ENCODE data around the gene TSPAN4.

Gene TSPAN4

DNA sequence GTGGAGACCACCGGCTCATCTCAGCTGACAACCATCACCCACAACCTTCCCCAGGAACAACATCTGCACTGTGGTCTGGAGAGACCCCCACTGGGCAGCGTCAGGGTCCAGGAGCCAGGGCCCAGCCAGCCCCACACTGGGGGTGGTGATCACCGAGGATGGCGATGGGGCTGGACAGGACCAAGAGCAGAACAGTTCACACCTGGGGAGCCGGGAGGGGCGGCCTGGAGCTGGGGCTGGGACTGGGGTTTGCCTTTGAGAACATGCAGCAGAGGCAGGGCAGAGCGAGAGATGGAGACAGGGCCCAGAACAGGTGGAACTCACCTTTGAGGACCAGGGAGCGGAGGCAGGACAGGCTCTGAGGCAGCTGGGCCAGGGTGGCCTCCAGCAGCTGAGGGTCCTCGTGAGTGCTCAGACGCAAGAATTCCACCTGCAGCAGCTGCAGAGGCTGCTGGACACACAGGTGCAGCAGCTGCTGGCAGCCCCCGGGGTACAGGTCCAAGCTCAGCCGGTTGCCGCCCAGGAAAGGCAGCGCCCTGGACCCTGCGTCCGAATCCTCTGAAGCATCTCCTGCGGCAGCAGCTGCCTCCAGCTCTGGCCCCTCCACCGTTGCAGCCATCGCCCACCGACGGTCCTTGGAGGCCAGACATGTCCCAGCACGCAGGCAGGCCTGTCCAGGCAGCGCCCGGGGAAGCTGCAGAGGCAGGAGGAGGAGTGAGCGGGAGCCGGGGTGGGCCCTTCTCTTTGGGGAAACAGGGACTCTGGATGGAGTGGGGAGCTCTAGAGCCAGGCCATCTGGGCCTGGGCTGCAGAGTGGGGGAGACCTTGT lies 38.7 kb upstream of the TSPAN4 start:
- FAIRE-seq = no peak
- DNase-seq (ENCODE audit: low spot score) = no peak

DNA sequence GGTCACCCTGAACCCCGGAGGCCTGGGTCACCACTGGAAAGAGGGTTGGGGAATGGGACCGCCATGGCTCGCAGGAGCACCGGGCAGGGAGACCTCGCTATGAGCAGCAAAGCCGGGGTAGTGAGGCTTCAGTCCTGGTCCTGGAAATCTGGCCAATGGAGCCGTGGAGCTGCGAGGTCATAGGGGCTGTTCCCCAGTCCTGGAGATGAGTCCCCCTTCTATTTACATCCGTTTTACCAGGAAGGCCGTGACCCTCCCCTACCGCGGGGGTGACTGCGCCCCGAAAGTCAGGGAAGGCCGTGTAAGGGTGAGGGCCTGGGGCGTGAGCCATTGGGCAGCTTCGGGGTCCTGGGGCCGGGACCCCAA lies 38.1 kb upstream of the TSPAN4 start:
- no peak for FAIRE-seq
- no peak for DNase-seq (ENCODE audit: low spot score)

DNA sequence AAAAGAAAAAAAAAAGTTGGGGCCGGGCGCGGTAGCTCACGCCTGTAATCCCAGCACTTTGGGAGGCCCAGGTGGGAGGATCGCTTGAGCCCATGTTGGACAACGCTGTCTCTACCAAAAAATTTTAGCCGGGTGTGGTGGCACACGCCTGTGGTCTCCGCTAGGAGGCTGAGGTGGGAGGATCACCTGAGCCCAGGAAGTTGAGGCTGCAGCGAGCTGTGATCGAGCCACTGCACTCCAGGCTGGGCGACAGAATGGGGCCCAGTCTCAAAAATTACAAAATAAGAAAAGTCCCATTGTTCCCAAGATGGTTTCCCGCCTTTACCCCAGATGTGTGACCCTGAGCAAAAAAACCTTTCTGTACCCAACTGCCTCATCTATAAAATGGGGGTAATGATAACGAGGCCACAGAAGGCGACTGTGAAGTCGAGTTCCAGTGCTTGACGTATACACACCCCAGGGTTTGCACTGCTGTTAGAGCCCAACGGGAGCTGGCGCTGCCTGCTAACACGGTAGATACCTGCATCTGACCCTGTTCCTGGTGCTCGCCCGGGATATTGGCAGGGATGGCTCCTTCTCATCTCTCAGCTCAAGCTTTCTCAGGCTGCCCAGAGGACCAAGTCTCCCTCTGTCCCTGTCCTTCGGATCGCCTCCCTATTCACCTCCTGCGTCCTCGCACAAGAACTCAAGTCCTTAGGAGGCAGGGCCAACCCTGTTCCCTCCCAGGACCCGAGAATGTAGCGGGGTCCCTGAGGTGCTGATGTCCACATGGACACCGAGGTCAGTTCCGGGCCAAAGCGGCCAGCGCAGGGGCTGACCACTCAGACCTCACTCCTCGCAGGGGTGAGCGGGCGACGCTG lies 34.0 kb upstream of the TSPAN4 start:
- FAIRE-seq = no peak
- peak; percentile 70 for DNase-seq (ENCODE audit: low spot score)

DNA sequence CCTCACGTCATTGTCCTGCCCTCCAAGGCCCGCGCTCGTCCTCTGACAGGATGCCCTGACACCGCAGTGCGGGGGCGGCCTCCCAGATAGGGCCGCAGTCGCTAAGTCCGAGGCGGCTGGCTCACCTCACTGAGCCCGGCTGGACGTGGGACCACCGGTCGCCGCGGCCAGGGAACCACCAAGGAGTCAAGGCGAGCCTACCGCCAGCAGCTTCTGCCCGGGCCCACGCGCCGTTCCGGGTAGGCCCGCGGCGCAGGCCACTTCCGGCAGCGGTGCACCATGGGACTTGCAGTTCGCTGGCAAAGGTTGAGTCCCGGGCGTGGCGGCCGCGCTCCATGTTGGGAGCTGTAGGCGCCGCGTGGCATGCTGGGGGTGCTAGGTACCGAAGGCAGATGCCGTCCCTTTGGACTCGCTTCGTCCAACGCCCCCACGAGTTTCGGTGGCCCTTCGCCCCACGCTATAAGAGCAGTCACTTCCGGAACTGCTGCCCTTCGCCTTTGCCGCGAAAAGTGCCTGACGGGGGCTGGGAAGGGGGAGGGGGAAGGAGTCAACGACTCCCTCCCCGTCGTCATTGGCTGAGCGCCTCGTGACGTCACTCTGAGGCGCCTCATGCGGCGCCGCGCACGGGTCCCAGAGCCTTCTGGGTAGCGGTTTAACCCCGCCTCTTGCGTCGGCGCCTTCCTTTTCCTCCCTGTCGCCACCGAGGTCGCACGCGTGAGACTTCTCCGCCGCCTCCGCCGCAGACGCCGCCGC lies 33.2 kb upstream of the TSPAN4 start, which contains the start of gene RPLP2:
TSS of gene RPLP2 (plus strand) at position 681 of the 753 bp plus-strand sequence. CDS start 268 bp downstream, outside the sequence.
- DNase-seq (ENCODE audit: low spot score) = peak; percentile 86

DNA sequence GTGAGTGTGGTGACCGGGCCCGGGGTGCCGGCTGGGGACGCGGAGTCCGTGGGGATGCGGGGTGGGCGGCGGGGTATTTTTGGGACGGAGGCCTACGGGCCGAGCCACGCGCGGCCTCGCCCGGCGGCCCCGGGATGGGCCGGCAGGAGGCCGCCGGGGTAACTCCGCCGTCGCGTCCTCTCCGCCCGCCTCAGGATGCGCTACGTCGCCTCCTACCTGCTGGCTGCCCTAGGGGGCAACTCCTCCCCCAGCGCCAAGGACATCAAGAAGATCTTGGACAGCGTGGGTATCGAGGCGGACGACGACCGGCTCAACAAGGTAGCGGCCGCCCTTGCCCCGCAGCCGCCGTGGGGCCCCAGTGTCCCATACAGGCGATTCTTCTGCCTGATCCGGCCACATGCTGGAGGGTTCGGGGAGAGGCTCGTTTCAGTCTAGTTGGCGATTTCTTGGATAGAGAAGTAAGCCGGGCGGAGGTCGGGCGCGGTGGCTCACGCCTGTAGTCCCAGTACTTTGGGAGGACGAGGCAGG lies 32.5 kb upstream of the TSPAN4 start:
- FAIRE-seq = no peak
- DNase-seq (ENCODE audit: low spot score) = no peak

More for the DNA sequence above, 33.2 kb upstream of the TSPAN4 start, which contains the start of gene RPLP2:
- FAIRE-seq = no peak

DNA sequence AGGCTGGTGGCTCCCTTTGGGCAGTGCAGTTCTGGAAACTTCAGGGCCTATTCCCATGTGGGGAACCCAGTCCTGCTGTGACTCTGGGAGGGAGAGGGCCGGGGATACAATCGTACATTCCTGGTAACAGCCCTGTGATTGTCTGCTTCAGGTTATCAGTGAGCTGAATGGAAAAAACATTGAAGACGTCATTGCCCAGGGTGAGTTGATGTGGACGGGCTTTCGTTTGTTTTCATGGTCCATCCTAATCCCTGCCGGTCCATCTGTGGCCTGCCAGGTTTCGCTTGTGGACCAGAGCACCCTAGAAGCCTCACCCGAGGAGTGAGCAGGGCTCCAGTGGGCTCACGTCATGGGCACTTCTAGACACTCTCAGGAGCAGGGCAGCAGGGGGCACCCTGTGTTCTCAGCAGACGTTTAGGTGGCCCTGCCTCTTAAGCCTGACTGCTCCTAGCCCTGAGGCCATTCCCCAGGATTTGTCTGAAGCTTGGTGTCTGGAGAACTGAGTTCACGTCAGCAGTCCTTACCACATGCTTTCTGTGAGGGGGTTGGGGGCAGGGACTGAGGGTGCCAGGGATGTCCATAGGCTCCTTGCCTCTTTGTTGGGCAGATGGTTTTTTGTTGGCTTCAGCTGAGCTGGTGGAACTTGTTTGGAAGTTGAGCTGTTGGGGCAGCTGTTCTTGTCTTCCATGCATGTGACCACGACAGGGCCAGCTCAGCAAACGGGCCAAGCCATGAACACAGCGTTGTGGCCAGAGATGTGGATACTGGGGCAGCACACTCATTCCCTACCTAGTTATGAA lies 31.0 kb upstream of the TSPAN4 start:
- DNase-seq (ENCODE audit: low spot score) = no peak
- no peak for FAIRE-seq

DNA sequence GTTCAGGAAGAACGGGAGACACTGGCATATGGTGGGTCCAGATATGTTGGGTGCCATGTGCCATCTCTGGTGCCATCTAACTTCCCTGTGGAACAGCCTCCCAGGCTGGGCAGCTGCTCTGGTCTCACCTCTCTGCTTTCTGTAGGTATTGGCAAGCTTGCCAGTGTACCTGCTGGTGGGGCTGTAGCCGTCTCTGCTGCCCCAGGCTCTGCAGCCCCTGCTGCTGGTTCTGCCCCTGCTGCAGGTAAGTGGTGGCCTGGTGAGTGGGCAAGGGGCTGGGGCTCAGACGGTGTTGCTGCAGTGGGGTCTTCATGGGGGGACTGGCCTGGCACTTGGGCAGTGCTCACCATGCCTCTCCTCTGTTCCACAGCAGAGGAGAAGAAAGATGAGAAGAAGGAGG lies 30.3 kb upstream of the TSPAN4 start:
- no peak for DNase-seq (ENCODE audit: low spot score)
- no peak for FAIRE-seq

DNA sequence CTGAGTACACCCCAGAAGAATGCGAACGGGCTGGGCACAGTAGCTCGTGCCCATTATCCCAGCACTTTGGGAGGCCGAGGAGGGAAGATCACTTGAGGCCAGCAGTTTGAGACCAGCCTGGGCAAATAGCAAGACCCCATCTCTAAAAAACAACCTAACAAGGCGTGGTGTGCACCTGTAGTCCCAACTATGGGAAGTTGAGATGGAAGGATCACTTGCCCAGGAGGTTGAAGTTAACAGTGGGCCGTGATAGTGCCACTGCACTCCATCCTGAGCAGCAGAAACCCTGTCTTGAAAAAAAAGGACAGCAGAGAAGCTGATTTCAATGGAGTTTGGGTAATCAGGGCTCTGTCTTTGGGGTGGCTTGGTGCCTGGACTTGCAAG lies 29.6 kb upstream of the TSPAN4 start:
- FAIRE-seq (no peak), DNase-seq (ENCODE audit: low spot score) (no peak)

DNA sequence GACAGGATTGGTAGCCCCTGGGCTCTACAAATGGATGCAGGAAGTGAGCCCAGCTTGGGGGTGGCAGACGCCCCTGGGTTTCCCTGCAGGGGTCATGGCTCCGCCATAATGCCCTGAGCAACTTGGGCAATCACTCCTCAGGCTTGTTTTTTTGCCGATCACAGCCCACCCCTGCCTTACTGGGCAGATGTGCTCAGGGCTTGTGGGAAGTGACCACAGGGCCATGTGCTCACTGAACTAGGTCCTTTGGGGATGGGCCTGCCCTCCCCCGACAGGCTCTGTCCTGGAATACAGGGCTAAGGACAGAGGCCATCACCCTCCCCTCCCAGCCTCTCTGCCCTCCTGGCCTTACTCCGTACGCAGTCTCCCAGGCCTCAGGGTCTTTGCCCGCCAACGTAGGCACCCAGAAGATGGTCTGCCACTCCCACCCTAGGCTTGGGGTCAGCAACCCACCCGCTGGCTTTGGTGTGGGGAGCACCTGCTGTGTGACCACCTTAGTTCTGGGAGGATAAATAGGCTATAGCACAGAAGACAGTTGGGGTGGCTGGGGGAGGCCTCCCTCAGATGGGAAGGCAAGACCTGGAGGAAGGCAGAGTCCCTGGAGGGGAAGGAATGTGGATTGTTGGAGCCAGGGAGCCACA lies 29.1 kb upstream of the TSPAN4 start:
- FAIRE-seq = no peak
- no peak for DNase-seq (ENCODE audit: low spot score)

DNA sequence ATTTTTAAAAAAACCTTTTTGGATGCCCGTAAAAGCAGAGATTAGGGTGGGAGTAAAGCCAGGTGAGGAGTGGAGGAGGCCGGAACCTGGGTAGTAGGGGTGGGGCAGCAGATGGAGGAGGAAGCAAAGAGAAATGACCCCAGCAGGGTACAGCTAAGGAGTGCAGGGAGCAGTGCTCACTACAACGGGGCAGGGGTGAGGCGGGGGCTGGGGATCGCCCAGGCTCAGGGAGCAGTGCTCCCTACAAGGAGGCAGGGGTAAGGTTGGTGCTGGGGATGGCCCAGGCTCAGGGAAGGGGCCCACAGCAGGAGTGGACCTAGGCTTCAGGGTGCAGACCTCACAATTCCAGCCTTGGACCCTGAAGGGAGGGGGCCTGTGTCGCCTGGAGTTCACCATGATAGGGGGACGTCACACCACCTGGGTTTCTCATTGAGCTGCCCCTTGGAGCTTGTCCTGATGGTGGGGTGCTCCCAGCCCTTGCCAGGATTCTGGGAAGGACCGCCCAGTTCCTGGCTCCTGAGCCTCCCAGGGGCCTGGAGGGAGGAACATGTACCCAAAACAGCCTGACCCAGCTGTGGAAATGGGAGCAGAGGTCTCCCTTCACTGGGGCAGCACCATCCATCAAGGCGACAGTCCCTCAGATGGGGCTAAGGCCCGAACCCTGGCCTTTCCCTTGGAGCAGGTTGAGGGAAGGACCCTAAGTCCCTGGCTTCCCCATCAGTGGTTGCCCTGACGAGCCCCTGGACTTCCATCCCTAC lies 26.8 kb upstream of the TSPAN4 start:
- DNase-seq (ENCODE audit: low spot score) (no peak), FAIRE-seq (no peak)

DNA sequence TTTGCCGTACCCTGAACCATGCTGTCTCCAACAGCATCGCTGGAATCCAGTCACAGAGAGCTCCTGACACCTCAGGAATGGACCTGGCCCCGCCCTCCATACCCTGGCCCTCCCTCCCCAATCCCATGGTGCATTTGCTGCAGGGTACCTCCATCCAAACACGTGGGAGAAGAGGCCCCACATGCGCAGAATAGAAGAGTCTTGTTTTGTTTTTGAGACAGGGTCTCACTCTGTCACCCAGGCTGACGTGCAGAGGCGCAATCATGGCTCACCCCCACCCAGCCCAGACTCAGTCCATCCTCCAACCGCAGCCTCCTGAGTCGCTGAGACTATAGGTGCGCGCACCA lies 26.2 kb upstream of the TSPAN4 start:
- FAIRE-seq = no peak
- DNase-seq (ENCODE audit: low spot score) = no peak

DNA sequence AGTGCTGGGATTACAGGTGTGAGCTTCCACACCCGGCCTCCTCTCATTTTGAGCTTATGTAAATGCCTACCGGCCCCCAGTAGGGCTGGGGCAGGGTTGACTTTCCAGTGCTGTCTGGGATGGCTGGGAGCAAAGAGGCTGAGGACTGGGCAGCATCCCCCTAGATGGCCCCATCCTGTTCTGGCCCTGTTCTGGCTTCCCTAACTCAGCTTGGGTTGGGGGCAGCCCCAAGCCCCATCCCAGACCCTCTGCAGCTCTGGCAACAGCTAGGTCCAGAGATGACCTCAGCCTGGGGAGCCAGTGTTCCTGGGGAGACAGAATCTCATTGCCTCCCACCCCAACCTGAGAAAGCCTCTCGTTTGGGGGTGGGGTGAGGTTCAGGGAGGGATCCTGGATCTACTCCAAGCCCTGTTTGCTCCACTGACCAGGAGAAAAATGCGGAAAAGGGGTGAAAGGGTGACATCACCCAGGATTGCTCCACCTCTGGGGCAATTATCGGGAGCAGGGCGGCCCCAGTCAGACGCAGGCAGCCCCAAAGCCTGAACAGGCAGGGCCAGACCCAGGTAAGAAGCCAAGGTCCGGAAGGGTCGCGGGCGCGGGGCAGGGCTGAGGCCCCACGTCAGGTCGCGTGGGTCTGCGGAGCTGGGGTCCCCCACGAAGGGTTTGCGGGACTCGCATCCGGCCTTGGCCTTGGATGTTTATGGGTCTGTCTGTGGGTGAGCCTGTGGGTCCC lies 24.1 kb upstream of the TSPAN4 start, which contains the start of gene PNPLA2:
TSS of gene PNPLA2 (plus strand) at position 519 of the 733 bp plus-strand sequence. CDS start 805 bp downstream, outside the sequence.
- DNase-seq (ENCODE audit: low spot score) (no peak), FAIRE-seq (no peak)

DNA sequence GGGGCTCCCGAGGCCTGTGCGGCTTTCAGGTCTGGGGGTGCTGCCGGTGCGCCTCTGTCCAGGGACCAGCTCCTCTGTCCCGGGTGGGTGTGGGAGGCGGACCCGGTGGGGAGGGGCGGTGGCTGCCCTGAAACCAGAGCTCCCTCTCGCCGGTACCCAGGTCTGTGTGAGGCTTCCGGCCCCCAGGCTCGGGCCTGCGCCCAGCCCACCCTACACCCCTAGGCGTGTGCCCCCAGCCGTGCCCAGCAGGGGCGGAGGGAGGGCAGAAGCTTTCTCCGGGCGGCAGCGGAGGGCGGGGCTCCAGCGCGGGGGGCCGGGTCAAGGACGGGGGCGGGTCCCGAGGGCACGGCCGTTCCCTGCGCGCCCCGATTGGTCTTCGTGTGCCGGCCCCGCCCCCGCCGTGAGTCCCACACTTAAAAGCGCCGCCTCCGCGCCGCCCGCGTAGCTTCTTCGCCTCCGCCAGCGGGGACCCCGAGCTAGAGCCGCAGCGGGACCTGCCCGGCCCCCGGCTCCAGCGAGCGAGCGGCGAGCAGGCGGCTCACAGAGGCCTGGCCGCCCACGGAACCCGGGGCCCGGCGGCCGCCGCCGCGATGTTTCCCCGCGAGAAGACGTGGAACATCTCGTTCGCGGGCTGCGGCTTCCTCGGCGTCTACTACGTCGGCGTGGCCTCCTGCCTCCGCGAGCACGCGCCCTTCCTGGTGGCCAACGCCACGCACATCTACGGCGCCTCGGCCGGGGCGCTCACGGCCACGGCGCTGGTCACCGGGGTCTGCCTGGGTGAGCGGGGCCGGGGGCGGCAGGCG lies 23.3 kb upstream of the TSPAN4 start:
- peak; percentile 64 for DNase-seq (ENCODE audit: low spot score)
- FAIRE-seq = no peak

DNA sequence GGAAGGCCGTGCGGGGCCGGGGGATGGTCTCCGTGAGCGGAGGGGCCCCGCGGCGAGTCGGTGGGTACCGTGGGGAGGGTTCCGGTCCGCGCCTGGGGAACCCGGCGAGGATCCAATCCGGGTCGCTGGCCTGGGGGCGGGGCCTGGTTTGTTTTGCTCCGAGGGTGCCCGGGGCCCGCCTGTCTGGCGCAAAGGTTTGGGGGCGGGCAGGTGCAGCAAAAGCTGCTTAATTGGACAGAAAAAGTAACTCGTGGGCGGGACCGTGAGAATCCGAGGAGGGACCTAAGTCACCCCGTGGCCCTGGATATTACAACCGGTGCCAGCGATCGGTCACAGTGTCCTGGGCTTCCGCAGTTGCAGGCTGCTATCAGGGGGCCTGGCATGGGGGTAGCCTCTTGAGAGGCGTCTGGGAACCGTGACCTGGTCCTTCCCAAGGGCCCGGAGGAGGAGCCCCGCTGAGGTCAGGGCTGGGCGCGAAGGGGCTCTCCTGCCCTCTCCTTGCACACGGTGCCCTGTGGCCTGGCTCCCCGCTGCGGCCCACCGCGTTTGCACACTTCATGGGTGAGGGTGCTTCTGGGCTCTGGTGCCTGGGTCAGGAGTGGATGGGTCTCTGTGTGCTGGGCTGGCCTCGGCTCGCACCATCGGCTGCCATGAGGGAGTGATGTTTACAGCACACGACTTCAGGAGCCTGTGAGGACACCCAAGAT lies 22.6 kb upstream of the TSPAN4 start:
- DNase-seq (ENCODE audit: low spot score) (peak; percentile 61), FAIRE-seq (peak; percentile 52)

DNA sequence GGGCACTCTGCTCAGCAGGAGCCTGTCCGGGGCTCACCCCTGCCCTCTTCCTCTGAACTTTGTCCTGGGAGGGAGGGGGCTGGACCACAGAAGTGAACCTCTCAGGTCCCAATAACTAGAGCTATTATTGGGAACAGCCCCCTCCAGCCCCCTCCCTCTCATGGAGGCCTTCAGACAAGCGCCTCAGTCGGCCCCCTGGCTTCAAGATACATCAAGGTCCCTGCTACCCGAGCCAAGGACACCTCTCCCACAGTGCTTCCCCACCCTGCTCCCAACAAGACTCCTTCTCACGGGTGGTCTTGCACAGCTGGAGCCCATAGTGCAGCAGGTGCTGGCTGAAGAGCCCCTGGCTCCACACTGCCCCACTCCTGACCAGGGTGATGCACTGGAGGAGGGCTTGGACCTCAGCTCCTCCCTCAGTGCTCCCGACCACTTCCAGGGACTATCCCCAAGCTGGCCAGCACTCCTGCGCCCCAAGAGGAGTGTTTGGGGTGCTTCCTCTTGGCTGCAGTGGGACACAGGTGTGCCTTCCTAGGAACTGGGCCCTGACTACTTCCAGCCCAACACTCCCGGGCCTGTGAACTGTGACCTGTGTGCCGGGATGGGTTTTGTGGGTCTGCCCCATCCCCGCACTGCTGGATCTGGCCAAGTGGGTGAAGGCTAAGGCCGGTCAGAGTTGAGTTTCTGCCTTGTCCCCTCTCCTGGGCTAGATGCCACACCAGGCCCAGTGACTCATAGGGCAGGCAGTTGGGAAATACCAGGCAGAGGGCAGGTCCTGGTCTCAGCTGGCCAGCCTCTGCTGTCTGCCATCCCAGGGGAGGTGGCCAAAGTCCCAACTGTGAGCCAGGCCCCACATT lies 21.8 kb upstream of the TSPAN4 start:
- FAIRE-seq (peak; percentile 80), DNase-seq (ENCODE audit: low spot score) (peak; percentile 85)

All from RCC 7860 (cell line).